ENCODE data around the gene PSMA6.
A peak's percentile ranks its signal among the peaks of the same experiment; 100 is the strongest.
"Not testable (repeated sequence)": the region's sequence is repeated elsewhere in the genome, so short reads cannot be mapped to it uniquely, and the experiment has no call there.

PSMA6 gene

GRCh38 chr14:35292051-35292769 is at the start of gene PSMA6:
TSS of gene PSMA6 (plus strand) at chr14:35292382. CDS start at chr14:35292477, 95 bp downstream.
- DNase-seq (ENCODE audit: low read depth) = peak; percentile 98

GRCh38 chr14:35242599-35243311 is 49.4 kb upstream of the PSMA6 start:
- no peak for DNase-seq (ENCODE audit: low read depth)

- no peak for DNase-seq (ENCODE audit: low read depth)
Measured at GRCh38 chr14:35243956-35244355, 48.2 kb upstream of the PSMA6 start.

DNA sequence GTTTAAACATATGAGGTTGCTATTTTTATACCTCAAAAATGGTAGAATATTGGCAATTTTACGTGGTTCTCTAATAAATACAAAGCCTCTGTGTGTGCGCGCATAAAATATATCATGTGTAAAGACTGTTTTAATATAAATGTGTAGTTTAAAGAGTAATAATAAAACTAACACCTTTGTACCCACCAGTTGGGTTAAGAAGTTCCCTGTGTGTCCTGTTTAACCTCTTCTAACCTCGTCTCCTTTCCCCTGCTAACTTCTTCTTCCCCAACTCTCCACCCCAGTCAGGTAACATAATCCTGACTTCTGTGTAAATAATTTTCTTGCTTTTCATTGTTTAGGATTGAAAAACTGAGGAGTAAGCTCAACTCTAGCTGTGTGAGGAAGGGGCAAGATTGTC is 47.6 kb upstream of the PSMA6 start:
- no peak for DNase-seq (ENCODE audit: low read depth)

- no peak for DNase-seq (ENCODE audit: low read depth)
Measured at GRCh38 chr14:35245051-35245450, 47.1 kb upstream of the PSMA6 start.

DNA sequence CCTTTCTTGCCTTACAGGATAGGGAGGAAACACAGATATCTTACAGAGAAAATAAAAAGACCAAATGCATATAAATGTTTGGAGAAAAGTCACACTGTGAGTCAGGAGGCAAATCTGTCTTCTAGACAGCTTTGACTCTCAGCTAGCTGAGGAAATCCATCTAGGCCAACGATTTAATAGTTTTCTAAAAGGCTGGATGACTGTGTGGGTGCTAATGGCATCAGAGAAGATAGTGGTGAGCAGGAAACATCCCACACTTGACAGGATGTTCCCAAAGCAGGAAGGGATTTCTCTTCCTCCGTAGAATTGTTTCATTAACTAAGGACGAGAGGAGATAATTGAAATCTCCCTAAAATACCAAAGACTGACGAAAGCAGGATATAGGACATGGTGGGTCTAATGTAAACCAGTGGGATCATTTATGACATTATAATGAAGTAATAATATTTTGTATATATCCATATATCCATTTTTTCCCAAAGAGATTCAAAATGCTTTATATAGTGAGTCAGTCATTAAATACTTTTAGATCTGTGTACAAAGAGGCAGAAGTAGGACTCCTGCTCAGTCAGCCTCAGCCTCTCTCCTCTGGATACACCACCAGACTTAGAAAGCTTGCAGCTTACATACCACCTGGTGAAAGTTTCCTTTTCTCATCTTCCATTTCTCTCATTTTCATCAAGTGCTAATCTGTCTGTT is 44.3 kb upstream of the PSMA6 start:
- peak; percentile 78 for DNase-seq (ENCODE audit: low read depth)

- DNase-seq (ENCODE audit: low read depth) = no peak
Measured at GRCh38 chr14:35248476-35248788, 43.8 kb upstream of the PSMA6 start.

- DNase-seq (ENCODE audit: low read depth) = no peak
Measured at GRCh38 chr14:35250319-35250718, 41.9 kb upstream of the PSMA6 start.

DNA sequence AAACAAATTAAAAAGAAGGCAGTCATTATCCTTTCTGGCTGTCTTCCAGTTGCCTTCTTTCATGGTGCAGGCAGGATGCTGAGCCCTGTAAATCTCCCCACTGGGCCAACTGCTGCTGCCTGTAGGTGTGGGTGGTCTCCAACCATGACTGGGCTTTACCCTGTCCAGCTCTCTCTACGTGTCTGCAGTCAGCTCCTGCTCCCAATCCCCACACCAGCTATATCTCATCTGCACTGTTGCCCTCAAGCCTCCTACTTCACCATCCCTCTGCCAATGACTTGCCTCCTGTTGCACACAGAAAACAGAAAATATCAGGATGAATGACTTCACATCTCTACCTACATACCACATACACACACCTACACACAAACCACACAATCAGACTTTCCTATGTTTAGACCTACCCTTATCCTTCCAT is 39.7 kb upstream of the PSMA6 start:
- no peak for DNase-seq (ENCODE audit: low read depth)

DNA sequence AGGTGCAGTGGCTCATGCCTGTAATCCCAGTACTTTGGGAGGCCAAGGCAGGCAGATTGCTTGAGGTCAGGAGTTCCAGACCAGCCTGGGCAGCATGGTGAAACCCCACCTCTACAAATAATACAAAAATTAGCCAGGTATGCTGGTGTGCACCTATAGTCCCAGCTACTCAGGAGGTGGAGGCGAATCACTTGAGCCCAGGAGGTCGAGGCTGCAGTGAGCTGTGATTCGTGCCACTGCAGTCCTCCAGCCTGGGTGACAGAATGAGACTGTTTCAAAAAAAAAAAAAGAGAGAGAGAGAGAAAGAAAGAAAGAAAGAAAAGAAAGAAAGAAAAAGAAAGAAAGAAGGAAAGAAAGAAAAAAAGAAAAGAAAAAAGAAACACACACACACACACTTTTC is 39.1 kb upstream of the PSMA6 start:
- not testable (repeated sequence) for DNase-seq (ENCODE audit: low read depth)

GRCh38 chr14:35254034-35254622 is 38.1 kb upstream of the PSMA6 start:
- DNase-seq (ENCODE audit: low read depth) = peak; percentile 24

GRCh38 chr14:35254736-35255135 is 37.4 kb upstream of the PSMA6 start:
- DNase-seq (ENCODE audit: low read depth) = no peak

DNA sequence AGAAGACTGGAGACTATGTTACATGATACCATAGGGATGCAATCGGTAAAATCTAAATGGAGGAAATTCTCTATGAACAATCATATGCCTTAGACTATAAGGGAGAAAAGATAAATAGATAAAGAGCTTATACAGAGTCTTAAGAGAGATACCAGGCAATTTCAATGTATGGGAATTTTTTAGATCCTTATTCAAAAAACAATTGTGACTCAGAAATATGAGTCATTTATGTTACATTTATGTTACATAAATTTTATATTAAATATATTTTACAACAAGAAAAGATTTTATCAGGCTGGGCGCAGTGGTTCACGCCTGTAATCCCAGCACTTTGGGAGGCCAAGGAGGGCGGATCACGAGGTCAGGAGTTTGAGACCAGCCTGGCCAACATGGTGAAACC is 36.5 kb upstream of the PSMA6 start:
- no peak for DNase-seq (ENCODE audit: low read depth)

- DNase-seq (ENCODE audit: low read depth) = peak; percentile 75
Measured at GRCh38 chr14:35257809-35258208, 34.4 kb upstream of the PSMA6 start.

DNA sequence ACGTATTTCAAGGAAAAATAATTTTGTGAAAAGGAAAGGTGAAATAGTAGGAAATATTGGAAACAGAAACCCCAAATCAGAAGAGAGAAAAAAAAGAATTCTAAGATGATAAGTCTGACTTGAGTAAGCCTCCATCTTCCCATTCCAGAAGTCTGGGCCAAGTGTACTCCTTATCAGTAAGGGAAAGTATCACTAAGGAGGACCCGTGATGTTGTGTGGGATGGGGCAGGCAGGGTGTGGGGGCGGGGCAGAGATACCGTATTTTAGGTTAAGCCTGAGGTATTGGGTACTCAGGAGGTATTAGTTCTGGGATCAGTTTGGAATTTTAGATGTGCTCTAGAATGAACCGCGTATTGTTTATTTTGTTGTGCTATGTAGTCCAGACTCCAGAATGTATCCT is 33.8 kb upstream of the PSMA6 start:
- peak; percentile 41 for DNase-seq (ENCODE audit: low read depth)

DNA sequence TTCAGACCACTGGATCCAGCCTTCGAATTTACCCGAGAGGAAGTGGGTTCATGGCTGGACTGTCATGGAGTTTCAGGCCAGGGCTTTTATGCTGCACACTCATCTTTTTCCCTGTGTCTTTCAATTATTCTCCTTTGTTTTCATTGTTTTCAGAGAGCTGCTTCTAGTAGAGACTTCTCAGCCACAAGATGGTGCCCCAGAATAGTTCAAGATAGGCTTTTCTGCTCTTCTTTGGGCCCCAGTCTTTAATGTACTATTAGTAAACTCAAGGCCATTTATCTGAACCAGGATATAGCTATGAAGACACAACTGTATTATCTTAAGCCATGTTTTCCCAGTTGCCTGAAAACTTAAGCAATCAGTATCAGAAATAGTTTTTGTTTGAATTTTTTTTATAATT is 30.4 kb upstream of the PSMA6 start:
- DNase-seq (ENCODE audit: low read depth) = peak; percentile 51

DNA sequence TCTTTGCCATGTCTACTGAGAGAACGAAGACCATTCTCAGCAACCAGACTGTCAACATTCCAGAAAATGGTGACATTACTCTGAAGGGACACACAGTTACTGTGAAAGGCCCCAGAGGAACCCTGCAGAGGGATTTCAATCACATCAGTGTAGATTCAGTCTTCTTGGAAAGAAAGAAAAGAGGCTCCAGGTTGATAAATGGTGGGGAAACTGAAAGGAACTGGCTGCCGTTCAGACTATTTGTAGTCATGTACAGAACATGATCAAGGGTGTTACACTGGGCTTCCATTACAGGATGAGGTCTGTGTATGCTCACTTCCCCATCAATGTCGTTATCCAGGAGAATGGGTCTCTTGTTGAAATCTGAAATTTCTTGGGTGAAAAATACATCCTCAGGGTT is 29.7 kb upstream of the PSMA6 start:
- DNase-seq (ENCODE audit: low read depth) = no peak

GRCh38 chr14:35268946-35269345 is 23.2 kb upstream of the PSMA6 start:
- DNase-seq (ENCODE audit: low read depth) = peak; percentile 29

GRCh38 chr14:35274805-35275204 is 17.4 kb upstream of the PSMA6 start:
- DNase-seq (ENCODE audit: low read depth) = no peak

- DNase-seq (ENCODE audit: low read depth) = no peak
Measured at GRCh38 chr14:35277179-35277578, 15.0 kb upstream of the PSMA6 start.

GRCh38 chr14:35279369-35279768 is 12.8 kb upstream of the PSMA6 start:
- DNase-seq (ENCODE audit: low read depth) = no peak

- DNase-seq (ENCODE audit: low read depth) = no peak
Measured at GRCh38 chr14:35281341-35281740, 10.8 kb upstream of the PSMA6 start.

GRCh38 chr14:35284506-35284905 is 7.7 kb upstream of the PSMA6 start:
- DNase-seq (ENCODE audit: low read depth) = no peak
